Middle frontal gyrus (tissue), 1 donor: ENCODE measurements around the gene PFDN2.

ENCODE experiments used
- DNase-seq: peaks from one replicate; pipeline ENCODE4 v3.0.0-alpha.2; 2015; ENCODE audit warnings: low spot score; ENCODE audit errors: extremely low spot score

PFDN2 gene

GRCh38 chr1:161061419-161061818, 56.4 kb downstream of the PFDN2 start:
- DNase-seq, result no peak

- DNase-seq, result no peak
These were observed 58.5 kb downstream of the PFDN2 start for GRCh38 chr1:161059293-161059692.

- DNase-seq, result no peak
These were observed 63.0 kb downstream of the PFDN2 start for GRCh38 chr1:161054805-161055204.

GRCh38 chr1:161054232-161054631, 63.6 kb downstream of the PFDN2 start:
- no peak for DNase-seq

GRCh38 chr1:161052899-161053298, 64.9 kb downstream of the PFDN2 start:
- DNase-seq, result no peak

GRCh38 chr1:161051219-161051618, 66.6 kb downstream of the PFDN2 start:
- DNase-seq, result no peak
